T47D (cell line): ENCODE measurements around the gene ZNF66.
A peak's percentile ranks its signal among the peaks of the same experiment; 100 is the strongest.
"Not testable (repeated sequence)": the region's sequence is repeated elsewhere in the genome, so short reads cannot be mapped to it uniquely, and the experiment has no call there.

Source experiments
- DNase-seq, 2 experiments: peaks; one replicate each; pipeline versions ENCODE4 v3.0.0 to v3.0.0-alpha.2; 2011 to 2012; ENCODE audit warnings: low read depth in 1 of 2, low spot score in 1 of 2
- JUND ChIP-seq: IDR thresholded peaks from 2 replicates; pipeline ENCODE4 v1.6.1; 2012; ENCODE audit warnings: low read depth
- in situ Hi-C: cut with HindIII; loops from 2 replicates; pipeline ENCODE4 v1.10.0; 2016; ENCODE audit warnings: low sequenced_read_pairs, low pct_unique_long_range_greater_than_20kb

Gene ZNF66

DNA sequence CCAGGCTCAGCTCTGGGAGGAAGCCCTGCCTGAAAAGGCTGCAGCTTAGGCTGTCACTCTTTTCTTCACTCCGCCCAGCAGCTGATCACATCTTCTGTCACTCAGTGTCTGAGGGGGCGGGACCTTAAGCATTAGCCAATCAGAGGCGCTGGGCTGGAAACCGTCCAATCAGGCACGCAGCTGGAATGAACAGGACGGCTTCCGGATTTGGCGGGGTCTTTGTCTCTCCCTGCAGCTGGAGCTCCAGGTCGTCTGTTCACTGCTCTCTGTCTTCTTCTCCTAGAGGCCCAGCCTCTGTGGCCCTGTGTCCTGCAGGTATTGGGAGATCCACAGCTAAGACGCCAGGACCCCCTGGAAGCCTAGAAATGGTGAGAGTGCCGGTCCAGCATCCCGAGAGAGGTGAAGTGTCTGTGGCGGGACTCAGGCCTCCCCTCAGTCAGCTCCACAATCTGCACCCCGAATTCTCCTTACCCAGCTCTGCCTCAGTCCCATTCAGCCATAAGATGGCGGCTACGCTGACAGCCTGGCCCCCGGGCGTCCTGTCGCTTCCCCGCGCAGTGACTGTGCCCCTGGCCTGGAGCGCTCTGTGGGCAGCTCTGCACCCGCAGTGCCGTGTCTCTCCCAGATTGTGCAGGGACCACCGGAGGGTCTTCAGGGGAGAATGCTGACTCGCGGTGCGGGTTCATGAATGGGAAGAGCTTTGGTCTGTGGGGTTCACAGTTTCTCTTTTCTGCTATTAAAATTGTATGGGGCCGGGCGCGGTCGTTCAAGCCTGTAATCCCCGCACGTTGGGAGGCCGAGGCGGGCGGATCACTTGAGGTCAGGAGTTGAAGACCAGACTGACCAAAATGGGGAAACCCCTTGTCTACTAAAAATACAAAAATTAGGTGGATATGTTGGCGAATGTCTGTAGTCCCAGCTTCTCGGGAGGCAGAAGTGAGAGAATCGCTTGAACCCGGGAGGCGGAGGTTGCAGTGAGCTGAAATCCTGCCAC lies at the start of gene ZNF66:
Gene ZNF66, plus strand, starts transcription at position 222 of the 994 bp plus-strand sequence. Its CDS starts 144 bp downstream, at position 366.
- TF ChIP-seq JUND: no peak
- DNase-seq: peak; percentile 60 to 98
- in situ Hi-C loops: no loop called here

DNA sequence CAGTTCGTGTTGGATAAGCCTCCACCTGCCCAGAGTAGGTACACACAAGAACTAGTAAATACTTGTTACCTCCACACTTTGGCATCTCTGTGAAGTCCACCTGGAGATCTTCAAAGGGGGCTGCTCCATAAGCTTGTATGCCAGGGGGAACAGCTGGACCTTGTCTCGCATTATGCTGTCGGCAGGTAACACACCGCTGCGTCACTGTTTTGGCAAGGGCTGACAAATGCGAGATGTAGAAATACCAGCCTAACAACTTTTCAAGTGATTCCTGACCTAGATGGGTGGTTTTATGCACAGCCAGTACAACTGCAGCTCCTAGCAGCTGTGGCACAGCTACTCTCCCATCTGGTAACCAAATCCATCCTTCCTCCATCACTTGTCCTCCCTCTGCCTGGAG lies 25.9 kb upstream of the ZNF66 start:
- in situ Hi-C loops: not testable (repeated sequence)
- DNase-seq: peak in 1 of 2 experiments; percentile 81

DNA sequence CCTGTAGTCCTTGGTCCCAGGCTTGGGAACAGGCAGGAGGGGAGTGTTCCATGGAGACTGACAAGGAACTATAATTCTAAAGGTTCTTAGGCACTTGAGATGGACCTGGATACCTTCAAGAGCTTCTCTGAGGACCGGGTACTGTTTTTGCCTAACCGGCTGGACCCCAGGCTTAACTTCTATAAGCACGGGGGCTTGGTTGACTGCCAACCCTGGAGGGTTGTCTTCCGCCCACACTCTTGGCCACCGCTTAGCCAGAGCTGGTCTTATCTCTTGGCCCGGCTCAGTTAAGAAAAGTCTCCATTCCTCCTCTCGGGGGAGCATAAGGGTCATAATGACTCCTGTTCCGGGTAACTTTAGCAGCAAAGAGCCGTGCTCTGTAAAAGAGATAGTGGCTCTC lies 23.8 kb upstream of the ZNF66 start:
- in situ Hi-C loops, DNase-seq: not testable (repeated sequence)

DNA sequence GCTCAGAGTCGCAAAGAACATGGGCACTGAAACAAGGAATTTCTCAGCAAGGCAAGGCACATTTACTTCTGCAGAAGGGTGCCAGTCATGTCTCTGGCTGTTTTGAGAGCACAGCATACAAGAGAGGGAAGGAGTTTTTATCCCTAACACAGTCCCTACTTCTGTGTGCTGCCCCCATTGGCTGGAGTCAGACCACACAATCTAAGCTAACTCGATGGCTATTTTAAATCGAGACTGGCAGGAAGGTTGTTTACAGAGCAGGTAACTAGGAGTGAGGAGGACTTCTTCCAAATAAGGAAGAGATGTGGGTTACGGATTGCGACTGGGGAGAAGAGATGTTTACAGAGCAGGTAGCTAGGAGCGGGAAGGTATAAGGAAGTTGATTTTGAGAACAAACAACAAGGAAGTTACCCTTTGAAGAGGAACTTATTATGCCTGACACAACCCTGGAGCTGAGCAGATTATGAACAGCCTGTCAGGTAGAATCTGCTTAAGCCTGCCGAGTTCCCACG lies 6.8 kb upstream of the ZNF66 start:
- in situ Hi-C loops: not testable (repeated sequence)
- peak in 1 of 2 experiments; percentile 70 for DNase-seq

DNA sequence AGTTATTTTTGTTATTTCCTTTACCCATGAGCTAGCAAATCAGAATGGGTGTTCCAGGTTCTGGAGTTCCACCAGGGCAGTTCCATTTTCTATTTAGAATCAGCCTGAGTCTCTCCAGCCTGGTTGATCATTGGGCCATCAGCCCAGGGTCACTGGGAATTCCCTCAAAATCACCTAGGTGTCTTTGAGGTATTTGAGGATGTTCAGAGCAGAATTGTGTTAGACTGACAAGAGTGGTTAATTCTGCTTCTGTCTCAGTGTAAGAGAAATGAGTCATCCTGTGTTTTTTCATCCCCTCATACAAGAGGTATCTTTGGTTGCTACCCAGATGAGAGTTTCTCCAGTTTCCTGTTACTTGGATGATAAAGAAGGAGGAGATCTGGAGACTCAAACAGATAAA lies 11.7 kb downstream of the ZNF66 start:
- no peak for DNase-seq
- in situ Hi-C loops: no loop called here
- TF ChIP-seq JUND: no peak

DNA sequence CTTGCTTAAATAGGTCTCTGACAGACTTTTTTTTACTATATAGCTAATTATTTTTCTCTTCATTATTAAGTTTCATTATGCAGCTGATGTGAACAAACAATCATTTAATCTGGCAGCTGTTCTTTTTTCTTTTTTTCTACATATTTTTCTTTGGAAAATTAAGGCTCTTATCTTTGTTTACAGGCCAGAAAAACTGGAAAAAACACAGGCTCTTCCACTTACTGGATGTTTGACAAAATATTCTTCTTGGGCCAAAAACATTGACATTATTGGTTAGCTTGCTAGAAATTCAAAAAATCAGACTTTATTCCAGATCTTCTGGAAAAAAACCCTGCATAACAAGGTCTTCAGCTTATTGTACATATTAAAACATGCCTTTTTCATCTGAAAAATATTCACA lies 15.7 kb downstream of the ZNF66 start:
- in situ Hi-C loops: no loop called here
- TF ChIP-seq JUND: no peak
- no peak for DNase-seq

DNA sequence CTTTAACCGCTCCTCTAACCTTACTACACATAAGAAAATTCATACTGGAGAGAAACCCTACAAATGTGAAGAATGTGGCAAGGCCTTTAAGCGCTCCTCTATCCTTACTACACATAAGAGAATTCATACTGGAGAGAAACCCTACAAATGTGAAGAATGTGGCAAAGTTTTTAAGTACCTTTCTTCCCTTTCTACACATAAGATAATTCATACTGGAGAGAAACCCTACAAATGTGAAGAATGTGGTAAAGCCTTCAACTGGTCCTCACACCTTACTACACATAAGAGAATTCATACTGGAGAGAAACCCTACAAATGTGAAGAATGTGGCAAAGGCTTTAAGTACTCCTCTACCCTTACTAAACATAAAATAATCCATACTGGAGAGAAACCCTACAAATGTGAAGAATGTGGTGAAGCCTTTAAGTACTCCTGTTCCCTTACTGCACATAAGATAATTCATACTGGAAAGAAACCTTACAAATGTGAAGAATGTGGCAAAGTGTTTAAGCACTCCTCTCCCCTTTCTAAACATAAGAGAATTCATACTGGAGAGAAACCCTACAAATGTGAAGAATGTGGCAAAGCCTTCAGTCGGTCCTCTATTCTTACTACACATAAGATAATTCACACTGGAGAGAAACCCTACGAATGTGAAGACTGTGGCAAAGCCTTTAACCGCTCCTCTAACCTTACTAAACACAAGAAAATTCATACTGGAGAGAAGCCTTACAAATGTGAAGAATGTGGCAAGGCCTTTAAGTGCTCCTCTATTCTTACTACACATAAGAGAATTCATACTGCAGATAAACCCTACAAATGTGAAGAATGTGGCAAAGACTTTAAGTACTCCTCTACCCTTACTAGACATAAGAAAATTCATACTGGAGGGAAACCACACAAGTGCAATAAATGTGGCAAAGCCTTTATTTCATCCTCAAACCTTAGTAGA lies 30.5 kb downstream of the ZNF66 start:
- DNase-seq, in situ Hi-C loops: not testable (repeated sequence)

DNA sequence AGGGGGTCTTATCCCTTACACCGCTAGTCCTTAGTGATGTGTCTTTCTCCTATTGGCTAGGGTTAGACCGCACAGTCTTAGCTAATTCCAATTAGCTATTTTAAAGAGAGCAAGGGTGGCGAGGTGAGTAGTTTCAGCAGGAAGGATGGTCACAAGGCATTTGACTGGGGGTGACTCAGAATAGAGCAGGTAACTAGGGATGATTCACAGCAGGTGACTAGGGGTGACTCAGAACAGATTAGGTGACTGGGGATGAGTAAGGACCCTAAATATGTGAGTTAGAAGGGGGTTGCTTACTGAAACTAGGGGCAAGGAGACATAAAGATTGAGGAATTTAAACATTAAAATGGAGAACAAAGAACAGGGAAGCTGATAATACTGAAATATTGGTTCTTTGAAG lies 64.3 kb downstream of the ZNF66 start:
- no peak for DNase-seq
- in situ Hi-C loops: no loop called here
- no peak for TF ChIP-seq JUND
